ENCODE measurements around the gene GRK2. TPM values are rescaled to one million over a fixed set of nuclear protein-coding genes. Genes with fewer than 3 reads are reported as not detected.

Gene GRK2
- total and polyA plus RNA-seq, 8 donors = 55.2 to 118 (median 59.4) TPM

DNA sequence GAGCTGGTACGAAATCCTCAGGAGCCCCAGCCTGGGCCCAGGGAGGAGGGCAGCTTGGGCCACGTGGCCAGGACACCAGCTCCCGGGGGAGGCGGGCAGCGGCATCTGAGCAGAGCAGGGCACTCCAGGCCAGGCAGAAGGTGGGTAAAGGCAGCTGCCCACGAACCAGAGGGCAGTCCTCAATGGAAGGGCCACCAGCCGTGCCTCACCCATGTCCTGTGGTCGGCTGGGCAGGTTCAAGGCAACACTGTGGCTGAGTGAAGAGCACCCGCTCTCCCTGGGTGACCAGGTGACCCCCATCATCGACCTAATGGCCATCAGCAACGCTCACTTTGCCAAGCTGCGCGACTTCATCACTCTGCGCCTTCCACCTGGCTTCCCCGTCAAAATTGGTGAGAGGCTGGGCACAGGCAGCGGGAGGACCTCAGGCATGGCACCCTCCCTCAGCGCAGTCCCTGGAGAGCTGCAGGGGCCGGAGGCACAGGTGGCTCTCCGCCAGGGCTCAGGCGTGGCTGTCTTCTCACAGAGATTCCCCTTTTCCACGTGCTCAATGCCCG, 34.6 kb downstream of the GRK2 start:
- Histone ChIP-seq H3K4me1 (peaks cover 13 to 44% of the 10 kb centered on the region in 2 donors), H3K27me3 (no peaks in the 10 kb centered on the region), H3K36me3 (peaks cover 3 to 62% of the 10 kb centered on the region in 2 donors), H3K9me3 (peaks cover 0 to 2% of the 10 kb centered on the region in 2 donors), H3K4me3 (no peak overlapping the region), H3K27ac (no peak overlapping the region)
- intact Hi-C loops (cut with DNase I) = no loop called here
- TF ChIP-seq, protein P1, sequence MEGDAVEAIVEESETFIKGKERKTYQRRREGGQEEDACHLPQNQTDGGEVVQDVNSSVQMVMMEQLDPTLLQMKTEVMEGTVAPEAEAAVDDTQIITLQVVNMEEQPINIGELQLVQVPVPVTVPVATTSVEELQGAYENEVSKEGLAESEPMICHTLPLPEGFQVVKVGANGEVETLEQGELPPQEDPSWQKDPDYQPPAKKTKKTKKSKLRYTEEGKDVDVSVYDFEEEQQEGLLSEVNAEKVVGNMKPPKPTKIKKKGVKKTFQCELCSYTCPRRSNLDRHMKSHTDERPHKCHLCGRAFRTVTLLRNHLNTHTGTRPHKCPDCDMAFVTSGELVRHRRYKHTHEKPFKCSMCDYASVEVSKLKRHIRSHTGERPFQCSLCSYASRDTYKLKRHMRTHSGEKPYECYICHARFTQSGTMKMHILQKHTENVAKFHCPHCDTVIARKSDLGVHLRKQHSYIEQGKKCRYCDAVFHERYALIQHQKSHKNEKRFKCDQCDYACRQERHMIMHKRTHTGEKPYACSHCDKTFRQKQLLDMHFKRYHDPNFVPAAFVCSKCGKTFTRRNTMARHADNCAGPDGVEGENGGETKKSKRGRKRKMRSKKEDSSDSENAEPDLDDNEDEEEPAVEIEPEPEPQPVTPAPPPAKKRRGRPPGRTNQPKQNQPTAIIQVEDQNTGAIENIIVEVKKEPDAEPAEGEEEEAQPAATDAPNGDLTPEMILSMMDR (IDR thresholded peaks at IDR 0.05) = no peak
- ATAC-seq (no peak), DNase-seq (no peak)

DNA sequence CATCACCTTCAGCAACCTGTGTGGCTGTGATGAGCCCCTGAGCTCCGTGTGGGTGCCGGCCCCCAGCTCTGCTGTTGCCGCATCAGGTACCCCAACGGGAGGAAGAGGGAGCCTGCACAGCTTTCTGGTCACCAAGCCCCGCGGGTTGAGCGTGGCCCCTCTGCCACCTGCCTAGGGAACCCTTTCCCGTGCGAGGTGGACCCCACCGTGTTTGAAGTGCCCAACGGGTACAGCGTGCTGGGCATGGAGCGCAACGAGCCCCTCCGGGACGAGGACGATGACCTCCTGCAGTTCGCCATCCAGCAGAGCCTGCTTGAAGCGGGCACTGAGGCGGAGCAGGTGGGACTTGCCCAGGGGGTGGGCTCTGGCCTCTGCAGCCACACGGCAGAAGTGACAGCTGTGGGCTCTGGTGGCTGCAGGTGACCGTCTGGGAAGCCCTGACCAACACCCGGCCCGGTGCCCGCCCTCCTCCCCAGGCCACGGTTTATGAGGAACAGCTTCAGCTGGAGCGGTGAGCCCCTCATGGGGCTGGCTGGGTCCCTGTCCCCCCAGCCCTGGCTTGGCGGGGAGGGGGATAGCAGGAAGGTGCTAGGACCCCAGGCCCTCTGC, 35.1 kb downstream of the GRK2 start:
- no peak overlapping the region for H3K4me3 ChIP-seq
- H3K27ac ChIP-seq = peak overlapping the region; percentile 71 to 88
- ATAC-seq (no peak), DNase-seq (peak in 2 of 4 donors; percentile 32 to 76)
- H3K4me1 ChIP-seq = peaks cover 13 to 44% of the 10 kb centered on the region in 2 donors
- no peaks in the 10 kb centered on the region for H3K27me3 ChIP-seq
- H3K36me3 ChIP-seq = peaks cover 3 to 60% of the 10 kb centered on the region in 2 donors
- TF ChIP-seq, protein P1 (IDR thresholded peaks at IDR 0.05) = no peak
- no peaks in the 10 kb centered on the region for H3K9me3 ChIP-seq
- intact Hi-C loops (cut with DNase I) = no loop called here

DNA sequence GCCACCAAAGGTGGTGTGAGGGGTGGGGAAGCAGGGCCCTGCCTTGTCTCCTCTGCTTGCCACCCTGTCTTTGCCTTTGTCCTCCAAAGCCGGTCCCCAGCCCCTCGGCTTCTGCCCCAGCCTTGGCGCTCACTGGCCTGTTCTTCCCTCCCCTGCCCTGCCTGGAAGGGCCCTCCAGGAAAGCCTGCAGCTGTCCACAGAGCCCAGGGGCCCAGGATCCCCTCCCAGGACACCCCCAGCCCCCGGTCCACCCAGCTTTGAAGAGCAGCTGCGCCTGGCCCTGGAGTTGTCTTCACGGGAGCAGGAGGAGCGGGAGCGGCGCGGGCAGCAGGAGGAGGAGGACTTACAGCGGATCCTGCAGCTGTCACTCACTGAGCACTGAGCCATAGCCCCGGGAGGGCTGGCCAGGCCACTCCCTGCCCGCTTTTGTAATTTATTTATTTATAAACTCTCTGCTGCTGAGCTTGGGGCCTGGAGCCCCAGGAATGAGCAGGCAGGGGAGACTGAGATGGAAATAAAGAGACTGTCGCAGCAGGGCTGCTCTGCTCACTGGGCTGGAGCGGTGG, 35.8 kb downstream of the GRK2 start:
- peak; percentile 57 for ATAC-seq
- TF ChIP-seq, protein P1 (IDR thresholded peaks at IDR 0.05) = no peak
- intact Hi-C loops (cut with DNase I) = no loop called here
- H3K9me3 ChIP-seq = no peaks in the 10 kb centered on the region
- no peaks in the 10 kb centered on the region for H3K27me3 ChIP-seq
- peak in 3 of 4 donors; percentile 58 to 86 (median 63) for DNase-seq
- H3K4me3 ChIP-seq = peak overlapping the region in 1 of 2 donors; percentile 84
- H3K36me3 ChIP-seq = peaks cover 3 to 56% of the 10 kb centered on the region in 2 donors
- H3K4me1 ChIP-seq = peaks cover 13 to 44% of the 10 kb centered on the region in 2 donors
- peak overlapping the region; percentile 71 to 88 for H3K27ac ChIP-seq

GRCh38 chr11:67302571-67303131, 36.4 kb downstream of the GRK2 start:
- TF ChIP-seq, protein P1 (IDR thresholded peaks at IDR 0.05) = no peak
- intact Hi-C loops (cut with DNase I) = no loop called here
- Histone ChIP-seq H3K27ac (peak overlapping the region; percentile 71 to 88), H3K27me3 (no peaks in the 10 kb centered on the region), H3K9me3 (no peaks in the 10 kb centered on the region), H3K4me3 (peak overlapping the region; percentile 84 to 92), H3K4me1 (peaks cover 13 to 44% of the 10 kb centered on the region in 2 donors), H3K36me3 (peaks cover 3 to 56% of the 10 kb centered on the region in 2 donors)
- ATAC-seq (peak; percentile 56), DNase-seq (peak in 3 of 4 donors; percentile 41 to 91 (median 62))

All from left lung (tissue), 10 donors.